Neural progenitor cell (in vitro differentiated cells): ENCODE data around the gene STK25. TPM values are rescaled to one million over a fixed set of nuclear protein-coding genes. Genes with fewer than 3 reads are reported as not detected.

Experiments
- DNase-seq: peaks from one replicate; pipeline ENCODE4 v3.0.0-alpha.2; 2016; ENCODE audit warnings: low spot score
- H2AFZ ChIP-seq: fragments of 200-600 bp; sonication (generic); replicated peaks from 2 replicates; pipeline ENCODE4 v1.6.1; 2016; ENCODE audit warnings: antibody characterized with exemption
- H3F3A ChIP-seq: fragments of 200-600 bp; sonication (generic); 2 replicates; pipeline ENCODE4 v1.6.1; 2016; ENCODE audit warnings: antibody characterized with exemption, low read depth
- H3K27ac ChIP-seq: fragments of 200-600 bp; sonication (generic); 2 replicates; pipeline ENCODE4 v1.5.1; 2016; ENCODE audit warnings: mild to moderate bottlenecking
- H3K27me3 ChIP-seq: fragments of 200-600 bp; sonication (generic); 2 replicates; pipeline ENCODE4 v1.6.1; 2016; ENCODE audit warnings: mild to moderate bottlenecking, moderate library complexity
- H3K36me3 ChIP-seq: fragments of 200-600 bp; sonication (generic); 2 replicates; pipeline ENCODE4 v1.5.1; 2016
- H3K4me1 ChIP-seq: fragments of 200-600 bp; sonication (generic); 2 replicates; pipeline ENCODE4 v1.6.1; 2016; ENCODE audit warnings: mixed run types
- H3K4me2 ChIP-seq: fragments of 200-600 bp; sonication (generic); 2 replicates; pipeline ENCODE4 v1.6.1; 2016
- H3K4me3 ChIP-seq: fragments of 200-600 bp; sonication (generic); 2 replicates; pipeline ENCODE4 v1.5.1; 2016
- H3K79me2 ChIP-seq: fragments of 200-600 bp; sonication (generic); 2 replicates; pipeline ENCODE4 v1.6.1; 2016; ENCODE audit warnings: low read depth
- H3K9ac ChIP-seq: fragments of 200-600 bp; sonication (generic); 2 replicates; pipeline ENCODE4 v1.6.1; 2016
- H3K9me3 ChIP-seq: fragments of 200-600 bp; sonication (generic); 2 replicates; pipeline ENCODE4 v1.5.1; 2016; ENCODE audit warnings: low read depth
- H4K20me1 ChIP-seq: fragments of 200-600 bp; sonication (generic); 2 replicates; pipeline ENCODE4 v1.6.1; 2016; ENCODE audit warnings: low read depth
- H3K27ac Mint-ChIP-seq: 3 replicates; pipeline ENCODE4 v1.8.0; 2021; ENCODE audit warnings: mixed read lengths
- H3K27me3 Mint-ChIP-seq: 2 replicates; pipeline ENCODE4 v1.8.0; 2022; ENCODE audit warnings: low read depth, mild to moderate bottlenecking, inconsistent platforms, moderate library complexity, mixed read lengths; ENCODE audit not compliant: insufficient read depth
- H3K36me3 Mint-ChIP-seq: 3 replicates; pipeline ENCODE4 v1.8.0; 2021; ENCODE audit warnings: mixed read lengths
- H3K4me1 Mint-ChIP-seq: 3 replicates; pipeline ENCODE4 v1.8.0; 2021; ENCODE audit warnings: mixed read lengths
- H3K4me3 Mint-ChIP-seq: 3 replicates; pipeline ENCODE4 v1.8.0; 2021; ENCODE audit warnings: mild to moderate bottlenecking, moderate library complexity, mixed read lengths
- H3K9me3 Mint-ChIP-seq: 3 replicates; pipeline ENCODE4 v1.8.0; 2020; ENCODE audit warnings: mixed read lengths
- CTCF ChIP-seq: fragments of 200-600 bp; sonication (generic); IDR thresholded peaks from 2 replicates; pipeline ENCODE4 v1.5.1; 2017; ENCODE audit warnings: antibody characterized with exemption, mild to moderate bottlenecking
- EZH2 ChIP-seq: fragments of 200-600 bp; sonication (generic); IDR thresholded peaks from 2 replicates; pipeline ENCODE4 v1.6.1; 2017; ENCODE audit warnings: antibody characterized with exemption, mild to moderate bottlenecking, moderate library complexity
- EZH2phosphoT487 ChIP-seq: fragments of 200-600 bp; sonication (generic); IDR thresholded peaks from 2 replicates; pipeline ENCODE4 v1.6.1; 2017; ENCODE audit warnings: antibody characterized with exemption
- total RNA-seq: library from RNA; depleted of rRNA; stranded (reverse); fragments of >200 nt; gene quantifications from 2 replicates; pipeline ENCODE4 v1.2.3, GENCODE V29; 2015; ENCODE audit warnings: low replicate concordance

STK25 gene
- total RNA-seq, 1 donor from 2014 or later = 164 TPM

- no peaks in the 10 kb centered on the region for H3K79me2 ChIP-seq
- H3K27ac Mint-ChIP-seq = no peak overlapping the region
- H3K4me3 Mint-ChIP-seq = no peak overlapping the region
- H3K27me3 Mint-ChIP-seq = peaks cover 6% of the 10 kb centered on the region
- H3K4me1 Mint-ChIP-seq = no peaks in the 10 kb centered on the region
- no peaks in the 10 kb centered on the region for H3F3A ChIP-seq
- no peaks in the 10 kb centered on the region for H3K9me3 ChIP-seq
- DNase-seq = no peak
- H3K4me2 ChIP-seq = no peak overlapping the region
- no peaks in the 10 kb centered on the region for H3K36me3 ChIP-seq
- H4K20me1 ChIP-seq = no peaks in the 10 kb centered on the region
- H3K9me3 Mint-ChIP-seq = no peaks in the 10 kb centered on the region
- H3K4me3 ChIP-seq = no peak overlapping the region
- H3K27me3 ChIP-seq = no peaks in the 10 kb centered on the region
- no peak overlapping the region for H2AFZ ChIP-seq
- H3K9ac ChIP-seq = no peak overlapping the region
- TF ChIP-seq EZH2 (no peak), CTCF (no peak), EZH2phosphoT487 (no peak)
- peaks cover 3% of the 10 kb centered on the region for H3K36me3 Mint-ChIP-seq
- H3K4me1 ChIP-seq = no peaks in the 10 kb centered on the region
- H3K27ac ChIP-seq = no peak overlapping the region
Measured at GRCh38 chr2:241473399-241473798, 35.0 kb downstream of the STK25 start.

GRCh38 chr2:241469746-241470145 is 38.6 kb downstream of the STK25 start:
- Histone ChIP-seq H2AFZ (no peak overlapping the region), H3F3A (no peaks in the 10 kb centered on the region), H3K9me3 (no peaks in the 10 kb centered on the region), H3K79me2 (no peaks in the 10 kb centered on the region), H4K20me1 (no peaks in the 10 kb centered on the region), H3K27ac (no peak overlapping the region), H3K4me3 (no peak overlapping the region), H3K4me1 (no peaks in the 10 kb centered on the region), H3K4me2 (no peak overlapping the region), H3K36me3 (no peaks in the 10 kb centered on the region), H3K9ac (no peak overlapping the region), H3K27me3 (no peaks in the 10 kb centered on the region)
- DNase-seq = no peak
- no peak for TF ChIP-seq EZH2
- no peak for TF ChIP-seq CTCF
- TF ChIP-seq EZH2phosphoT487 = no peak
- no peak overlapping the region for H3K4me3 Mint-ChIP-seq
- H3K4me1 Mint-ChIP-seq = no peaks in the 10 kb centered on the region
- peaks cover 8% of the 10 kb centered on the region for H3K36me3 Mint-ChIP-seq
- no peak overlapping the region for H3K27ac Mint-ChIP-seq
- no peaks in the 10 kb centered on the region for H3K9me3 Mint-ChIP-seq
- H3K27me3 Mint-ChIP-seq = peaks cover 3% of the 10 kb centered on the region

GRCh38 chr2:241468476-241468781 is 40.0 kb downstream of the STK25 start:
- Histone ChIP-seq H3K27me3 (no peaks in the 10 kb centered on the region), H3K79me2 (no peaks in the 10 kb centered on the region), H4K20me1 (no peaks in the 10 kb centered on the region), H3K4me1 (no peaks in the 10 kb centered on the region), H3K36me3 (no peaks in the 10 kb centered on the region), H3K27ac (no peak overlapping the region), H3K4me2 (no peak overlapping the region), H2AFZ (no peak overlapping the region), H3F3A (no peaks in the 10 kb centered on the region), H3K9ac (no peak overlapping the region), H3K9me3 (no peaks in the 10 kb centered on the region), H3K4me3 (no peak overlapping the region)
- peaks cover 9% of the 10 kb centered on the region for H3K36me3 Mint-ChIP-seq
- H3K4me3 Mint-ChIP-seq = no peak overlapping the region
- TF ChIP-seq EZH2 = no peak
- H3K4me1 Mint-ChIP-seq = no peaks in the 10 kb centered on the region
- no peaks in the 10 kb centered on the region for H3K27me3 Mint-ChIP-seq
- H3K27ac Mint-ChIP-seq = no peak overlapping the region
- DNase-seq = no peak
- no peaks in the 10 kb centered on the region for H3K9me3 Mint-ChIP-seq

- Histone ChIP-seq H3K27ac (no peak overlapping the region), H4K20me1 (no peaks in the 10 kb centered on the region), H3K27me3 (no peaks in the 10 kb centered on the region), H3K4me3 (no peak overlapping the region), H3K9ac (no peak overlapping the region), H3F3A (no peaks in the 10 kb centered on the region), H3K79me2 (no peaks in the 10 kb centered on the region), H2AFZ (no peak overlapping the region), H3K4me2 (no peak overlapping the region), H3K9me3 (no peaks in the 10 kb centered on the region), H3K36me3 (no peaks in the 10 kb centered on the region), H3K4me1 (no peaks in the 10 kb centered on the region)
- H3K27ac Mint-ChIP-seq = no peak overlapping the region
- TF ChIP-seq EZH2 = no peak
- TF ChIP-seq CTCF = no peak
- TF ChIP-seq EZH2phosphoT487 = no peak
- H3K9me3 Mint-ChIP-seq = no peaks in the 10 kb centered on the region
- H3K4me1 Mint-ChIP-seq = no peaks in the 10 kb centered on the region
- H3K4me3 Mint-ChIP-seq = no peak overlapping the region
- no peaks in the 10 kb centered on the region for H3K27me3 Mint-ChIP-seq
- H3K36me3 Mint-ChIP-seq = peaks cover 9% of the 10 kb centered on the region
- no peak for DNase-seq
Measured at GRCh38 chr2:241467777-241468475, 40.5 kb downstream of the STK25 start.
